ENCODE data around the gene SETDB2. TPM values are rescaled to one million over a fixed set of nuclear protein-coding genes. Genes with fewer than 3 reads are reported as not detected.

Gene SETDB2
- total RNA-seq, 1 experiment from 2014 or later: 5.2 TPM

- H3K9me2 ChIP-seq (ENCODE audit: insufficient read depth): no peaks in the 10 kb centered on the region
- no peaks in the 10 kb centered on the region for H3K79me2 ChIP-seq (ENCODE audit: insufficient read depth, low read length)
- no peaks in the 10 kb centered on the region for H4K20me1 ChIP-seq (ENCODE audit: insufficient read depth)
- H3K4me2 ChIP-seq (ENCODE audit: low read length): no peak overlapping the region
- ATAC-seq: no peak
- TF ChIP-seq SIN3A (IDR thresholded peaks at IDR 0.05; ENCODE audit: low read depth) (no peak), EZH2 (IDR thresholded peaks at IDR 0.05) (no peak), SRF (IDR thresholded peaks at IDR 0.05; ENCODE audit: low read depth) (no peak), ELF1 (IDR thresholded peaks at IDR 0.05; ENCODE audit: borderline replicate concordance, low read depth) (no peak), TCF7L2 (IDR thresholded peaks at IDR 0.05; ENCODE audit: borderline replicate concordance, extremely low read depth, insufficient read depth, insufficient read length) (no peak), CTCF (IDR thresholded peaks at IDR 0.05 in 2 of 3, conservative IDR thresholded peaks at IDR 0.05 in 1 of 3; ENCODE audit: borderline replicate concordance in 1 of 3, insufficient read depth in 1 of 3, low read depth in 2 of 3, low read length in 2 of 3) (no peak)
- CTCF ChIA-PET: no interaction called here
- H3K9me3 ChIP-seq (ENCODE audit: control insufficient read depth in 1 of 2, insufficient read depth in 1 of 2, low read depth in 1 of 2, low read length in 2 of 2): no peaks in the 10 kb centered on the region; a peak in 2 of 4 replicates
- no peaks in the 10 kb centered on the region for H3K4me1 ChIP-seq (ENCODE audit: control insufficient read depth in 1 of 2, insufficient read depth in 2 of 2, low read length in 2 of 2)
- POLR2A ChIA-PET: interaction anchor here (1.5 kb wide), 1 partner anchor 31 kb away, joined by 3 read pairs; the partner anchor contains the start of gene PHF11
- H3K36me3 ChIP-seq (ENCODE audit: control insufficient read depth in 1 of 2, insufficient read depth in 2 of 2, low read length in 2 of 2): no peaks in the 10 kb centered on the region; a peak in 1 of 4 replicates
- no peak overlapping the region for H2AFZ ChIP-seq (ENCODE audit: low read depth, low read length, poor library complexity, severe bottlenecking)
- no peak overlapping the region for H3K4me3 ChIP-seq (replicated peaks in 1 of 2; ENCODE audit: low read depth in 1 of 2, low read length in 2 of 2)
- RAD21 ChIA-PET (ENCODE audit: low non-redundant PET in 1 of 2, low total read pairs in 2 of 2, uncharacterized antibody in 2 of 2, unreplicated experiment in 2 of 2): no interaction called here
- H3K9ac ChIP-seq (ENCODE audit: low read length): no peak overlapping the region
- no peak overlapping the region for H3K27ac ChIP-seq (ENCODE audit: low read depth, low read length)
- no peaks in the 10 kb centered on the region for H3K27me3 ChIP-seq (ENCODE audit: insufficient read depth, low read length)
- intact Hi-C loops (cut with micrococcal nuclease): no loop called here
- BruUV-seq (replicated peaks): no TSS peak
- DNase-seq (ENCODE audit: low read depth, low spot score): no peak
These were observed 20.7 kb downstream of the SETDB2 start for GRCh38 chr13:49464621-49465325.
